HEK293 (cell line): ENCODE results near the gene ARCN1.

Experiments used
- CTCF ChIP-seq: fragments of 450-650 bp; formaldehyde crosslinking; IDR thresholded peaks from 2 replicates; pipeline ENCODE4 v1.5.1; 2016; ENCODE audit warnings: missing biosample characterization, missing genetic modification characterization
- EGR2 ChIP-seq: fragments of 450-650 bp; formaldehyde crosslinking; IDR thresholded peaks from 2 replicates; pipeline ENCODE4 v1.5.1; 2016; ENCODE audit warnings: low read depth, missing biosample characterization, missing genetic modification characterization
- HOXA7 ChIP-seq: sonication (generic); formaldehyde crosslinking; IDR thresholded peaks from 2 replicates; pipeline ENCODE4 v1.8.1; 2022; ENCODE audit warnings: missing genetic modification reagents, borderline replicate concordance
- HOXC10 ChIP-seq: sonication (generic); formaldehyde crosslinking; IDR thresholded peaks from 2 replicates; pipeline ENCODE4 v1.8.1; 2023; ENCODE audit warnings: mild to moderate bottlenecking, missing genetic modification reagents
- KLF10 ChIP-seq: fragments of 450-650 bp; IDR thresholded peaks from 2 replicates; pipeline ENCODE4 v1.5.1; 2018; ENCODE audit warnings: missing biosample characterization, mild to moderate bottlenecking, missing genetic modification characterization
- KLF9 ChIP-seq: fragments of 450-650 bp; formaldehyde crosslinking; IDR thresholded peaks from 2 replicates; pipeline ENCODE4 v1.5.1; 2016; ENCODE audit warnings: missing biosample characterization, missing genetic modification characterization, low read depth
- SALL2 ChIP-seq: fragments of 450-650 bp; formaldehyde crosslinking; IDR thresholded peaks from 2 replicates; pipeline ENCODE4 v1.5.0; 2017; ENCODE audit warnings: missing biosample characterization, mild to moderate bottlenecking, missing genetic modification characterization, borderline replicate concordance
- SP2 ChIP-seq: fragments of 450-650 bp; formaldehyde crosslinking; IDR thresholded peaks from 2 replicates; pipeline ENCODE4 v1.5.1; 2016; ENCODE audit warnings: missing biosample characterization, missing genetic modification characterization
- ZBTB11 ChIP-seq: fragments of 450-650 bp; formaldehyde crosslinking; conservative IDR thresholded peaks from 2 replicates; pipeline ENCODE4 v1.5.1; 2016; ENCODE audit warnings: low read depth, missing biosample characterization, missing genetic modification characterization
- ZBTB17 ChIP-seq: fragments of 450-650 bp; formaldehyde crosslinking; IDR thresholded peaks from 2 replicates; pipeline ENCODE4 v1.5.1; 2016; ENCODE audit warnings: missing biosample characterization, missing genetic modification characterization
- ZBTB20 ChIP-seq: fragments of 450-650 bp; formaldehyde crosslinking; IDR thresholded peaks from 2 replicates; pipeline ENCODE4 v1.5.1; 2016; ENCODE audit warnings: missing biosample characterization, missing genetic modification characterization
- ZBTB48 ChIP-seq: fragments of 450-650 bp; formaldehyde crosslinking; IDR thresholded peaks from 2 replicates; pipeline ENCODE4 v1.5.1; 2016; ENCODE audit warnings: missing biosample characterization, missing genetic modification characterization
- ZFP3 ChIP-seq: fragments of 450-650 bp; formaldehyde crosslinking; IDR thresholded peaks from 2 replicates; pipeline ENCODE4 v1.5.1; 2016; ENCODE audit warnings: low read depth, missing biosample characterization, missing genetic modification characterization
- ZFP37 ChIP-seq: fragments of 450-650 bp; formaldehyde crosslinking; IDR thresholded peaks from 2 replicates; pipeline ENCODE4 v1.5.1; 2016; ENCODE audit warnings: missing biosample characterization, missing genetic modification characterization
- ZFP41 ChIP-seq: fragments of 450-650 bp; formaldehyde crosslinking; IDR thresholded peaks from 2 replicates; pipeline ENCODE4 v1.5.1; 2016; ENCODE audit warnings: missing biosample characterization, missing genetic modification characterization, borderline replicate concordance
- ZFP69B ChIP-seq: fragments of 450-650 bp; formaldehyde crosslinking; IDR thresholded peaks from 2 replicates; pipeline ENCODE4 v1.5.1; 2016; ENCODE audit warnings: missing biosample characterization, missing genetic modification characterization
- ZNF146 ChIP-seq: fragments of 450-650 bp; formaldehyde crosslinking; IDR thresholded peaks from 2 replicates; pipeline ENCODE4 v1.5.1; 2016; ENCODE audit warnings: missing biosample characterization, missing genetic modification characterization
- ZNF184 ChIP-seq: fragments of 450-650 bp; IDR thresholded peaks from 2 replicates; pipeline ENCODE4 v1.5.1; 2018; ENCODE audit warnings: missing biosample characterization, mild to moderate bottlenecking, missing genetic modification characterization
- ZNF239 ChIP-seq: fragments of 450-650 bp; formaldehyde crosslinking; IDR thresholded peaks from 2 replicates; pipeline ENCODE4 v1.5.1; 2016; ENCODE audit warnings: missing biosample characterization, missing genetic modification characterization
- ZNF324 ChIP-seq: fragments of 450-650 bp; formaldehyde crosslinking; IDR thresholded peaks from 2 replicates; pipeline ENCODE4 v1.5.1; 2016; ENCODE audit warnings: missing biosample characterization, missing genetic modification characterization
- ZNF341 ChIP-seq: fragments of 450-650 bp; formaldehyde crosslinking; IDR thresholded peaks from 2 replicates; pipeline ENCODE4; 2016; ENCODE audit warnings: low read depth, missing biosample characterization, missing genetic modification characterization
- ZNF394 ChIP-seq: fragments of 450-650 bp; formaldehyde crosslinking; IDR thresholded peaks from 2 replicates; pipeline ENCODE4 v1.5.1; 2016; ENCODE audit warnings: missing biosample characterization, missing genetic modification characterization, mild to moderate bottlenecking, moderate library complexity, borderline replicate concordance
- ZNF600 ChIP-seq: fragments of 450-650 bp; formaldehyde crosslinking; IDR thresholded peaks from 2 replicates; pipeline ENCODE4 v1.5.1; 2016; ENCODE audit warnings: missing biosample characterization, missing genetic modification characterization
- ZNF660 ChIP-seq: fragments of 450-650 bp; IDR thresholded peaks from 2 replicates; pipeline ENCODE4 v1.5.1; 2018; ENCODE audit warnings: missing biosample characterization, mild to moderate bottlenecking, missing genetic modification characterization
- ZSCAN30 ChIP-seq: fragments of 450-650 bp; IDR thresholded peaks from 2 replicates; pipeline ENCODE4 v1.5.1; 2018; ENCODE audit warnings: missing biosample characterization, mild to moderate bottlenecking, missing genetic modification characterization, moderate library complexity
- ZSCAN4 ChIP-seq: fragments of 450-650 bp; formaldehyde crosslinking; IDR thresholded peaks from 2 replicates; pipeline ENCODE4 v1.5.1; 2017; ENCODE audit warnings: missing biosample characterization, missing genetic modification characterization
- ZSCAN5A ChIP-seq: fragments of 450-650 bp; formaldehyde crosslinking; IDR thresholded peaks from 2 replicates; pipeline ENCODE4 v1.5.1; 2016; ENCODE audit warnings: missing biosample characterization, missing genetic modification characterization
- TF ChIP-seq, protein P1 (sequence below): fragments of 450-650 bp; formaldehyde crosslinking; IDR thresholded peaks from 2 replicates; pipeline ENCODE4 v1.5.1; 2016; ENCODE audit warnings: missing biosample characterization, missing genetic modification characterization
- TF ChIP-seq, protein P2 (sequence below): fragments of 450-650 bp; formaldehyde crosslinking; IDR thresholded peaks from 2 replicates; pipeline ENCODE4 v1.5.1; 2016; ENCODE audit warnings: missing biosample characterization, missing genetic modification characterization

The ARCN1 gene

GRCh38 chr11:118634431-118635236, 62.4 kb downstream of the ARCN1 start (continued):
- no peak for TF ChIP-seq ZFP3 (tag by site-specific recombination)
- 0 out of 2 replicates have a peak, but pooled peaks have one; percentile 66 for TF ChIP-seq ZNF394
- no peak for TF ChIP-seq ZNF660 (tag by site-specific recombination)
- peak; percentile 74 for TF ChIP-seq KLF9 (tag by site-specific recombination)
- TF ChIP-seq ZFP41 (tag by site-specific recombination): no peak
- peak; percentile 63; the same call in 1 of the 2 replicates for TF ChIP-seq ZSCAN5A
- peak; percentile 73 for TF ChIP-seq ZFP69B
- TF ChIP-seq ZNF184: no peak
- no peak for TF ChIP-seq SALL2 (tag by site-specific recombination)
- TF ChIP-seq KLF10 (tag by site-specific recombination): no peak; the same call in 1 of the 2 replicates
- TF ChIP-seq ZNF600 (tag by site-specific recombination): peak; percentile 89
- TF ChIP-seq, protein P1, sequence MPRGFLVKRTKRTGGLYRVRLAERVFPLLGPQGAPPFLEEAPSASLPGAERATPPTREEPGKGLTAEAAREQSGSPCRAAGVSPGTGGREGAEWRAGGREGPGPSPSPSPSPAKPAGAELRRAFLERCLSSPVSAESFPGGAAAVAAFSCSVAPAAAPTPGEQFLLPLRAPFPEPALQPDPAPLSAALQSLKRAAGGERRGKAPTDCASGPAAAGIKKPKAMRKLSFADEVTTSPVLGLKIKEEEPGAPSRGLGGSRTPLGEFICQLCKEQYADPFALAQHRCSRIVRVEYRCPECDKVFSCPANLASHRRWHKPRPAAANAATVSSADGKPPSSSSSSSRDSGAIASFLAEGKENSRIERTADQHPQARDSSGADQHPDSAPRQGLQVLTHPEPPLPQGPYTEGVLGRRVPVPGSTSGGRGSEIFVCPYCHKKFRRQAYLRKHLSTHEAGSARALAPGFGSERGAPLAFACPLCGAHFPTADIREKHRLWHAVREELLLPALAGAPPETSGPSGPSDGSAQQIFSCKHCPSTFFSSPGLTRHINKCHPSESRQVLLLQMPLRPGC (tag by site-specific recombination): peak; percentile 19; the same call in 1 of the 2 replicates
- peak; percentile 57; the same call in 1 of the 2 replicates for TF ChIP-seq ZBTB17
- 0 out of 2 replicates have a peak, but pooled peaks have one; percentile 43 for TF ChIP-seq ZNF239 (tag by site-specific recombination)
- TF ChIP-seq CTCF (tag by site-specific recombination): peak; percentile 29
- peak; percentile 52; the same call in 1 of the 2 replicates for TF ChIP-seq ZNF324 (tag by site-specific recombination)
- TF ChIP-seq SP2 (tag by site-specific recombination): peak; percentile 62
- no peak for TF ChIP-seq HOXA7
- peak; percentile 48; the same call in 1 of the 2 replicates for TF ChIP-seq ZBTB48 (tag by site-specific recombination)
- TF ChIP-seq ZNF146: 0 out of 2 replicates have a peak, but pooled peaks have one; percentile 7
- TF ChIP-seq HOXC10 (CRISPR knock-in tag): no peak
- peak; percentile 94 for TF ChIP-seq ZFP37 (tag by site-specific recombination)
- 0 out of 2 replicates have a peak, but pooled peaks have one; percentile 29 for TF ChIP-seq ZSCAN30 (tag by site-specific recombination)
- TF ChIP-seq ZBTB20 (tag by site-specific recombination): peak; percentile 11; the same call in 1 of the 2 replicates
- peak; percentile 31; the same call in 1 of the 2 replicates for TF ChIP-seq EGR2 (tag by site-specific recombination)
- TF ChIP-seq, protein P2, sequence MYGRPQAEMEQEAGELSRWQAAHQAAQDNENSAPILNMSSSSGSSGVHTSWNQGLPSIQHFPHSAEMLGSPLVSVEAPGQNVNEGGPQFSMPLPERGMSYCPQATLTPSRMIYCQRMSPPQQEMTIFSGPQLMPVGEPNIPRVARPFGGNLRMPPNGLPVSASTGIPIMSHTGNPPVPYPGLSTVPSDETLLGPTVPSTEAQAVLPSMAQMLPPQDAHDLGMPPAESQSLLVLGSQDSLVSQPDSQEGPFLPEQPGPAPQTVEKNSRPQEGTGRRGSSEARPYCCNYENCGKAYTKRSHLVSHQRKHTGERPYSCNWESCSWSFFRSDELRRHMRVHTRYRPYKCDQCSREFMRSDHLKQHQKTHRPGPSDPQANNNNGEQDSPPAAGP: peak; percentile 83
- 0 out of 2 replicates have a peak, but pooled peaks have one; percentile 21 for TF ChIP-seq ZBTB11
- peak; percentile 67 for TF ChIP-seq ZNF341 (tag by site-specific recombination)
- peak; percentile 17; the same call in 1 of the 2 replicates for TF ChIP-seq ZSCAN4 (tag by site-specific recombination)
